ENCODE measurements around the gene UCK2. TPM values are rescaled to one million over a fixed set of nuclear protein-coding genes. Genes with fewer than 3 reads are reported as not detected.

The UCK2 gene
- total and polyA plus RNA-seq, 2 of the 8 experiments (the other 6 are each of a cell fraction or from before 2014, with no cell fraction given): 103 to 109 TPM

DNA sequence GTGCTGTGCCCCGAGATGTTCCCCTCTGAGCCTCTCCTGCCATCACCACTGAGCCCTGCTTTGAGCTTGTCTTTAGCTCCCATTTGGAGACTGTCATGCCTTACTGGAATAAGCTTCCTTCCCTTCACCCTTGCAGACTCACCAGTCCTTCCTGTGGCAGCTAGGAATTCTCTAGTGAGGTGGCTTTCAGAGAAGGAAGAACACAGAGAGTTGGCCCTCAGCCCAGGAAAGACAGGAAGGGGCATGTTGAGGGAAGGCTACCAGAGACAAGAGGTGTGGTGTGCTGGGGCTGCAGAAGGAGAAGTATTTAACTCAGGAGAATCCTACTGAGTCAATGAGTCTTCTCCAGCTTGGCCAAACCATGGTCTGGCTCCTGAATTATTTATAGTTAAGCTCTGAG, 76.3 kb downstream of the UCK2 start:
- no peak for DNase-seq (ENCODE audit: low read depth in 1 of 2, low spot score in 2 of 2)
- no peaks in the 10 kb centered on the region for H3K27me3 ChIP-seq (replicated peaks in 1 of 4; ENCODE audit: control insufficient read depth in 3 of 4, extremely low read depth in 1 of 4, insufficient read depth in 3 of 4, low read length in 3 of 4)
- H3K23ac ChIP-seq (ENCODE audit: insufficient read length): no peak overlapping the region
- no peak overlapping the region for H3K14ac ChIP-seq (ENCODE audit: insufficient read length)
- no peak overlapping the region for H2AK5ac ChIP-seq (ENCODE audit: low read depth, low read length)
- H3K27ac ChIP-seq (ENCODE audit: low read depth, low read length): no peak overlapping the region
- FAIRE-seq: no peak
- H3K18ac ChIP-seq (ENCODE audit: extremely low read depth, low read length): no peak overlapping the region
- H2BK12ac ChIP-seq (ENCODE audit: low read depth, low read length): no peak overlapping the region
- H4K8ac ChIP-seq (ENCODE audit: extremely low read depth, insufficient read depth, low read length): no peak overlapping the region
- H3K9ac ChIP-seq (replicated peaks in 1 of 4; ENCODE audit: extremely low read depth in 1 of 4, low read depth in 3 of 4, low read length in 3 of 4): no peak overlapping the region
- H3K56ac ChIP-seq (replicated peaks; ENCODE audit: insufficient read length, low read depth, low read length): no peak overlapping the region
- H3K4me2 ChIP-seq (ENCODE audit: insufficient read depth in 1 of 2, low read depth in 2 of 2, low read length in 2 of 2): no peak overlapping the region
- H3K4me3 ChIP-seq (ENCODE audit: extremely low read depth in 1 of 4, insufficient read depth in 2 of 4, low read depth in 3 of 4, low read length in 4 of 4): no peak overlapping the region
- H2AFZ ChIP-seq (ENCODE audit: low read length): no peak overlapping the region
- no peak overlapping the region for H2BK5ac ChIP-seq (ENCODE audit: low read depth, low read length)
- no peak for TF ChIP-seq TAF1 (IDR thresholded peaks at IDR 0.05; ENCODE audit: low read depth, low read length)
- no peak for TF ChIP-seq EZH2 (IDR thresholded peaks at IDR 0.05; ENCODE audit: low read depth, low read length, severe bottlenecking)
- TF ChIP-seq SIX5 (IDR thresholded peaks at IDR 0.05; ENCODE audit: low read depth, low read length): no peak
- no peak for TF ChIP-seq RFX5 (IDR thresholded peaks at IDR 0.05; ENCODE audit: borderline replicate concordance, low read depth, low read length)
- TF ChIP-seq JUN (IDR thresholded peaks at IDR 0.05; ENCODE audit: low read depth, low read length): no peak
- TF ChIP-seq KDM1A (IDR thresholded peaks at IDR 0.05; ENCODE audit: borderline replicate concordance, low read length): no peak
- TF ChIP-seq SUZ12 (IDR thresholded peaks at IDR 0.05; ENCODE audit: low read length): no peak
- ChIA-PET CTCF (ENCODE audit: partially characterized antibody) (interaction anchor here (0.8 to 1.5 kb wide), 5 partner anchors 12 to 182 kb away, joined by 3 to 4 read pairs (median 3); no protein-coding TSS in a partner anchor), POLR2A (ENCODE audit: partially characterized antibody) (interaction anchor here (1.0 to 1.8 kb wide), 2 partner anchors 9 to 11 kb away, joined by 3 to 4 read pairs; no protein-coding TSS in a partner anchor)
- peaks cover 13 to 17% of the 10 kb centered on the region in 2 experiments for H4K20me1 ChIP-seq (replicated peaks in 1 of 2; ENCODE audit: control insufficient read depth in 1 of 2, insufficient read depth in 2 of 2, low read length in 2 of 2)
- no peak overlapping the region for H2BK120ac ChIP-seq (replicated peaks; ENCODE audit: low read depth, low read length)
- H3K4ac ChIP-seq (replicated peaks; ENCODE audit: insufficient read length, low read depth, low read length): no peak overlapping the region
- no peak overlapping the region for H2BK15ac ChIP-seq (ENCODE audit: low read length)
- no peaks in the 10 kb centered on the region for H3K9me3 ChIP-seq (ENCODE audit: insufficient read depth in 2 of 2, low read depth in 1 of 2, low read length in 1 of 2)
- H2BK20ac ChIP-seq (ENCODE audit: low read length): no peak overlapping the region
- peaks cover 0 to 3% (median 0%) of the 10 kb centered on the region in 4 experiments; a peak in 2 of 7 replicates for H3K4me1 ChIP-seq (replicated peaks in 1 of 4; ENCODE audit: control insufficient read depth in 3 of 4, insufficient read depth in 4 of 4, low read length in 3 of 4)
- no peak overlapping the region for H4K91ac ChIP-seq (replicated peaks; ENCODE audit: insufficient read length, low read length)
- no peaks in the 10 kb centered on the region for H3K23me2 ChIP-seq (ENCODE audit: low read depth, low read length)
- H3K79me1 ChIP-seq (ENCODE audit: low read depth, low read length): peaks cover 3% of the 10 kb centered on the region; the same call in 1 of the 2 replicates
- 80% methylated on average over 1 of the region's 1 CpG; no CpG with 5 or more reads in 1 of the 2 experiments for WGBS, 2 experiments (ENCODE audit: extremely low coverage in 1 of 2, insufficient coverage in 1 of 2, insufficient read length in 1 of 2, insufficient replicate concordance in 2 of 2, low coverage in 1 of 2, low lambda C conversion rate in 2 of 2, missing lambda C conversion rate in 1 of 2)
- H3K79me2 ChIP-seq (ENCODE audit: control insufficient read depth in 1 of 2, insufficient read depth in 2 of 2, low read length in 2 of 2): peaks cover 0 to 17% of the 10 kb centered on the region in 2 experiments; a peak in 1 of 4 replicates
- H3K36me3 ChIP-seq (ENCODE audit: control insufficient read depth in 2 of 4, insufficient read depth in 4 of 4, low read length in 3 of 4): peaks cover 25 to 69% (median 43%) of the 10 kb centered on the region in 4 experiments
- H4K5ac ChIP-seq (ENCODE audit: insufficient read length, low read depth, low read length): no peak overlapping the region

Measured in H1 (cell line).